ENCODE results near the gene SORBS2.
"Not testable (repeated sequence)": the region's sequence is repeated elsewhere in the genome, so short reads cannot be mapped to it uniquely, and the experiment has no call there.

The SORBS2 gene

DNA sequence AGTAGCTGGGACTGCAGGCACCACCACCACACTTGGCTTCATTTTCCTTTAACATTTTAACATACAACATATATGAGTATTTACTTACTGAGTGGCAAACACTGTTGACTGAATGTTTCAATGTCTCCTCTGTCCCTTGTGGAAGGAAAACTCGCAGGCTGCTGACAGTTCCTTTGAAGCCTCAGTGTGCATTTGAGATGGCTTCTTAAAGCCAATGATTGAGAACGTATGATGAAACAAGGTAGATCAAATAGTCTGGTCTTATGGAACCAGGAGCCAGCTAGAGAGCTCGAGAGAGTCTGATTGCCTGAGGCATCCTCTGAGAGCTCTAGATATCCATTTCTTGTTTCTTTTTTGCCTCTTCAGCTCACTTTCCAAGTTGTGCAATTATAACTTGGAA, 233.7 kb downstream of the SORBS2 start:
- DNase-seq, result no peak

DNA sequence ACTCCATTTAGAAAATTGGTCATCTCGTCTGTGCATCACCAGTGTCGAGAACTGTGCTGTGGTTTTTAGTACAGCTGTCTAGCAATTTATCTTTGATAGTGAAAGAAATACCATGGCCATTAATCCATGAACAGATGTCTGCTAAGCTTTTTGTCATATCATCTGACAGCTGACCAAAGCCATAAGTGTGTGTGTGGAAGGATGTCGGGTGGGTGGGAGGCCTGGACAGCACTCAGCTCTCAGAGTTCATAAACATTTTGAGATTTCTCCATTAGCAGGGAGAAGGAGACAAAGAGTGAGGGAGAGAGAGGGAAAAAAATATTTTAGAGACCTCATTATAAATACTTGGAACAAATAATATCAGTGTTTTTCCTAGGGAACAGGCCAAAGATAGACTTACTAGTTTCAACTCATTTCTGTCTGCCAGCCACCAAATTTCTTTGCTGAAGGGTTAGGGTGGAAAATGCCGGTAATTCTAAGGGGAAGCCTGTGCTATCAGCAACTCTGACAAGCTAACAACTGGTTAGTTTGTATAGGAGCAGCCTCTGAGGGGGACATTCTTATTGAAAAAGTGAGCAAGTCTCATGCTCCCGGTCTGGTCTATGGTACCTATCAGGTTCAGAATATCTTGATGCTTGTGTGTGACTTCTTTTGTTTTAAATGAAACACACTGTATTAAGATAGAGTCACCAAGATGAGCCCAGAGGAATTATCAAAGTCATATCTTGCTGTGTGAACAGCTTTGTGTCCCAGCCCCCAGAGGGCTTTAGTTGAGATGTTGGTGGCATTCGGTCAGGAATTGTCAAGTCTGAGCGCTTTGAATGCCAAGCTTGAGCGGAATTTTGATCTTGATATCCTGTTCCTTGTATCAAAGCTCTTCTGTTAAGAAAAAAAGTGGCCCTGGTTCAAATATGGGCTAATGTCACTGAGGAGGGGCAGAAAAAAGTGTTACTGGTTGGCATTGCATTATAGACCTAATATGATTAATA, 234.7 kb downstream of the SORBS2 start:
- DNase-seq, result no peak

DNA sequence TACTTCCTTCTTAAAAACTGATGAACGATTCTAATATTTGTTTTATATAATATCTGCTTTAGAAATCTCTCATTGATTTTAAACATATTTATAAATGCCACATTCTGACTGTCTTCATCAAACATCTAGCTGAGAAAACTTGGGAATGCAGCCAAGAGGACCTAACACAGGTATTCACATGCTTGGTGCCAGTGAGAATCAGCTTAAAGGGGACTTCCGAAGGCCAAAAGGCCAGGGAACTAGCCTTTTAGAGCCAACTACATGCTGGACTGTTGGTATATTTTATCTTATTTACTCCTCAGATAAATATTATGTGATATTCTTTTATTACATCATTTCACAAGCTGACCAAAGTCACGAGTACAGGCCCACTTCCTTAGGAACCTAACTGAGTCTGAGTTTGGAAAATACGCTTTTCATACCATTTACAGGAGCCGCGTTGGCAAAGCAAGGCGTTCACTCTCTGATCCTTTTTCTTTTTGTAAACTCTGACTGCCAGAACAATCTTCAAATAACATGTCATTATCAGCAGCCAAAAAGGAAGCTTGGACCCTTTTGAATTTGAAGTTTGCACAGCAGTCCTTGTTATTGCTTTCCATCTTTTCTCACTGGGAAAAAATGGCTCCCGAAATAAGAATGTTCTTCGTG, 235.6 kb downstream of the SORBS2 start:
- no peak for DNase-seq

DNA sequence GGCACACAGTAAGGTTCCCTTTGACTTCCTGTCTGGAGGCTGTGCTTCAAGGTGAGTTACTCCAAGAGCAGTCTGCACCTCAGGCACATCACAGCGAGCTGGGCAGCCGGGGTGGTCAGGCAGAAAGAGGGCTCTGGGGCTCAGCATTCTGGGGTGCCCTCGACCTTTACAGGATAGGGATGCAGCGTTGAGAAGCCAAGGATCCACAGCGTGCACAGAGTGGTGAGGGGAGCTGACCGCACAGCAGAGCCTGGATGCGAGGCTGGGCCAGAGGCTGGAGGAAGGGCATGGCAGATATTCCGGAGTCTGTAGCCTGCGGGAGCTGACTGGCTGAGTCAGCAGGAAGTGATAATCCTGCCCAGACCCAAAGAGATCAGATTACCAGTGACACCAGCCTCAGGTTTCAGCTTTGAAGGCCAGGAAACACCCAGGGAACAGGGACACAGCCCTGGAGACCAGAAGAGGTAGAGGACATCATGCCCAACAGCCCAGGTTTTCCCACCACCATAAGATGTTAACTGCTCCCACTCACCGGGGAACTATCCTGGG, 238.3 kb downstream of the SORBS2 start:
- DNase-seq, result no peak

DNA sequence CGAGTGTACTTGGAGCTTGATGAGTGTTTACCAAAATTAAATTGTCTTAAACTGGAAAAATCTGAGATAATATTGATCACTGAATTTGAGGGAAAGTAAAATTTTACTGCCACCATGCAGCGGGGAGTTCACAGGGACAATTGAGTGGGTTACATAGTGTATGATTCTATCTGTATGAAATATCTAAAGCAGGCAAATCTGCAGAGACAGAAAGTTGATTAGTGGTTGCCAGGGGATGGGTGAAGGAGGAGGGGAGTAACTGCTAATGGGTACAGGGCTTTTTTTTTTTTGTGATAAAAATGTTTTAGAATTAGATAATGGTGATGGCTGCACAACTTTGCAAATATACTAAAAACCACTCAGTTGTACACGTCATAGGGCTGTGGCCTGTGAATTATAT, 241.3 kb downstream of the SORBS2 start:
- no peak for DNase-seq

DNA sequence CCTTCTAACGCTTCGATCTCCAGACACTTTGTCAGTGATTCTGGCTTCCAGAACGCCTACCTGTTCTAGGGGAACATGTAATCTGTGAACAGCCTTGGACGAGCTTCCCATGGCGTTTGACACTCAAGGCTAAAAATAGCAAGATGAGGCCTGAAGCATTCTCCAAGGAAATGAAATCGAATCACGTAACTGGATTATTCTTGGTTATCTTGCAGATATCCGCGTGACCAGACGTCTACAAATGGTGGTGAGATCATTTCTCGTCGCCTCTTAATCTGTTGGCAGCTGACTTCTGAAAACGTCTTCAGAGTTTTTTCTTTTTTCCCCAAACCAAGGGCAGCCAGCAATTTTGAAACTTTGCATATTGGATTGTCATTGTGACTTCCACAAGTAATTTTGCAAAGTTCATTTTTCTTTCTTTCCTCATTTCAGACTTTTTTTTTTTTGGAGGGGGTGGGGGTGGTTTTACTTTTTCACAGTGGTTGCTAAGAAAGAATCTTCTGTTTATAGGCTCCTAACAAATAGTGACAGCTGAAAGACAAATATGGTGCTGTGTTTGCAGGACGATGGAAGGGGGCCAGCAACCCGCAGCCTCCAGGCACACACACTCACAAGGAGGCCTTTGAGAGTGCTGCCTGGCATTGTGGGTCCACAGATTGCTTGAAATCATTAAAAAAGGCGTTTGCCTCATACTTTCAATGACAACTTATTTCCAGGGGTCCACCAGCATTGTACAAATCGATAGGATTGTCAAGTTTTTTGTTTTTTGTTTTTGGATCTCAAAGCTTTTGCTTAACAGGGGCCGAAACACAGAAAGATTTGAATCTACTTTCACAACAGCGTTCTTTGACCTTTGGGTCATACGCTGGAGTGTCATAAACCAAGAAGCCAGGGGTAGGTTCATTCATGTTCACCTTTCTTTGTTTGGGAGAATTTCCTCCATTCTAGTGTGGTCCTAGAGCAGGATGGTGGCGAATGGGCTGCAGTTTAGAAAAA, 244.3 kb downstream of the SORBS2 start:
- DNase-seq, result no peak

DNA sequence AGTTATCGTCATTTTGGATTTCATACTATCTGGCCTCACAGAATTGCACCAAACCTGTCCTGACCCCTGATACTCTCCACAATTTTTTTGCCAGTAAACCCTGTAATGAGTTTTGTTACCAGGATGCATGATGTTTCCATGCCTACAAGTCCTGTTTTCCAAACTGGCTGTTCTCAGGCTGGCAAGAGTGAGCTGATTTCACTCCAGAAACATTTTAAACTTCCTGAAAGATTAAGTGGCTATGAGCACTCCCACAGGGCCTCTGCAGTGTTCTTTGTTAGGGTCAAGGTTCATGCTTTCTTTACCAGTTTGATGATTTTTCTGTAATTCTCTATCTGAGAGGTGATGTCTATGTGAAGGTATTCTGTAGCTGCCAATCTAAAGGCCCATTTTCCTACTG, 245.0 kb downstream of the SORBS2 start:
- DNase-seq, result no peak

DNA sequence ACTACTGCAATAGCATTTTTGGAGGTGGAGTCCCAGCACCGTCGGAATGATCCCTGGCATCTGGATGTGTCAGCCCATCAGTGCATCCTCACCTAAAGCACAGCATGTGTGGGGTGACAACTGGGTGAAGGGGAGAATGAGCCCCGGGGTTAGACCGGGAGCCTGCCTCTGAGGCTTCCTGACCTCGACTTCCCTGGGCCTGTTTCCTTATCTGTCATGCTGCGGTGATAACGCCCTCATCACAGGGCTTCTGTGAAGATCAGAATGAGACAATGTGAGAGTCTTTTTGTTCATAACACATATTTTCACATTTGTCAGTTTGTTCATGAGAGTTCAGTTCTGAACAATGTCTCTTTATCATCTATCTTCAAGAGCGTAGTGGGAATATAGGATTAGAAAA, 245.6 kb downstream of the SORBS2 start:
- no peak for DNase-seq

DNA sequence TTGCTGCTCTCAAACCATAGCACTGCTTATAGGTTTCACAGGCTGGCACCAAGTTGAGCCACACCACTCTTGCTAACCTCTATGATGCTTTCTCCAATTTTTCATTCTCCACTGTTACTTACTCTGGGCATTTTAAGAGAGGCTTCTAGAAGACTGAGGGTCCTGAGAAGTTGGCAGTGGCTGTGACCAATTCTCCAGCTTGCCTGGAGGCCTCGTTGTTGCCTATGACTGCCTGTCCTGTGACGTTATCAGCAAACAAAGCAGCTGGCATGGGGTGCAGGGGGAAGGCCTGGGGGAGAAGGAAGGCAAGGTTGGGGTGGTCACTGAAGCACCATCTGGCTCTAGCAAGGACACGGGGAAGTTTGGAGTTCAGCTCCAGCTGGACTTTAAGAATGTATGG, 246.3 kb downstream of the SORBS2 start:
- no peak for DNase-seq

DNA sequence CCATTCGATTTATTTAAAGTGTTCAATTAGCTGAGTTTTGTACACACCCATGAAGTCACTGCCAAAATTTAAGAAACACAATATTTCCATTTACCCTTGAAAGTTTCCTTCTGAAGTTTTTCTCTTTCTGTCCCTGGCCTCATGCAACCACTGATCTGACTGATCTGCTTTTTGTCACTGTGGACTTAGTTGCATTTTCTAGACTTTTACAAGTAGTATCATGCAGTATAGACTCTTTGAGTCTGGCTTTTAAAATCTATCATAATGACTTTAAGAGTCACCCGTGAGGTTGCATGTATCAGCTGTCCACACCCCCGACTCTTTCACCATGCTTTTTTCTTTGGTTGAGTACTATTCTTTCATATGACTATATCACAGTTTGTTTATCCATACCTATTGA, 247.6 kb downstream of the SORBS2 start:
- DNase-seq, result no peak

DNA sequence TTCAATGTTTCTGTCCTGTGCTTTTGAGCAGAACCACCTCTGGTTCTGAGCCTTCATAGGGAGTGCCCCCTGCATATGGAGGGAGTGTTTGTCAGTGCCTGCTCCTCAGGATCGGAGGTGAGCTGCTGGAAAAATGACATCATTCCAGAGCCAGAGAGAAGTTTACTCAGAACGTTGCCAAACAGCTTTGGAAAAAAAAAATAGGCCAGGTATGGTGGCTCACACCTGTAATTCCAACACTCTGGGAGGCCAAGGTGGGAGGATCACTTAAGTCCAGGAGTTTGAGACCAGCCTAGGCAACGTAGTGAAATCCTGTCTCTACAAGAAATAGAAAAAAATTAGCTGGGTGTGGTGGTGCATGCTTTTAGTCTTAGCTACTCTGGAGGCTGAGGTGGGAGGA, 249.5 kb downstream of the SORBS2 start:
- no peak for DNase-seq

DNA sequence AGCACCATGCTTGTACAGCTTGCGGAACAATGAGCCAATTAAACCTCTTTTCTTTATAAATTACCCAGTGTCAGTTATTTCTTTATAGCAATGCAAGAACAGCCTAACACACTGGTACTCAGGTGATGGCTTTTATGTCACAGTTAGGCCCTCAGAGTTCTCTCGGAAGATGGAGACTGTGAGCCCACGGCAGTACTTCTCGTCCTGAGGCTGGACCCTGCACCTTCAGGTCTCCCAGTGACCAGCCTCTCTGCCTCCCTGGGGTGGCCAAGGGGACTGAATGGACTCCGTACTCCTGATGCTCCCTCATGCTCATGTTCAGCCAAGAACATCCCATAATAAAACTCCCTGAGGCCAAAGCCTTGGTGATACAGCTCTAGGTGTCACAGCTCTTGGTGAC, 251.7 kb downstream of the SORBS2 start:
- DNase-seq, result no peak

DNA sequence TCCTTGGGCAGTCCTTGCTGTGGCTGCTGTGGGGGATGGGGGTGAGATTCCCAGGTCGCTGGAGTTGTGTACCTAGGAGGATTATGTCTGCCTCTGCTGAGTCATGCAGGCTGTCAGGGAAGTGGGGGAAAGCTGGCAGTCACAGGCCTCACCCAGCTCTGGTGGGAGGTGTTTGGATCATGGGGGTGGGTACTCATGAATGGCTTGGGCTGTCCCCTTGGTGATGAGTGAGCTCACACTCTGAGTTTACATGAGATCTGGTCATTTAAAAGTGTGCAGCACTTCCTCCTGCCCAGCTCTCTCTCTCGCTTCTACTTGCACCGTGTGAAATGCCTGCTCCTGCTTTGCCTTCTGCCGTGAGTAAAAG, 252.1 kb downstream of the SORBS2 start:
- no peak for DNase-seq

DNA sequence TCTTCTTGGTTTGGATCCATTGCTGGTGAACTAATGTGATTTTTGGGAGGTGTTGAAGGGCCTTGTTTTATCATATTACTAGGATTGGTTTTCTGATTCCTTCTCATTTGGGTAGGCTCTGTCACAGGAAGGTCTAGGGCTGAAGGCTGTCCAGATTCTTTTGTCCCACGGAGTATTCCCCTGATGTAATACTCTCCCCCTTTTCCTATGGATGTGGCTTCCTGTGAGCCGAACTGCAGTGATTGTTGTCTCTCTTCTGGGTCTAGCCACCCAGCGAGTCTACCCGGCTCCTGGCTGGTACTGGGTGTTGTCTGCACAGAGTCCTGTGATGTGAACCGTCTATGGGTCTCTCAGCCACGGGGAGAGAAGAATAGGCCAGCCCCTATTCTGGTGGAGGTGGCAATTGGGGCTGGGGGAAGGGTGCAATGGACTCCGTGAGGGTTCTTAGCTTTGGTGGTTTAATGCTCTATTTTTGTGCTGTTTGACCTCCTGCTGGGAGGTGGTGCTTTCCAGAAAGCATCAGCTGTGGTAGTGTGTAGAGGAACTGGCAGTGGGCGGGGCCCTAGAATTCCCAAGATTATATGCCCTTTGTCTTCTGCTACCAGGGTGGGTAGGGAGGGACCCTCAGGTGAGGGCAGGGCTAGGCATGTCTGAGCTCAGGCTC, 252.6 kb downstream of the SORBS2 start:
- DNase-seq, result not testable (repeated sequence)

DNA sequence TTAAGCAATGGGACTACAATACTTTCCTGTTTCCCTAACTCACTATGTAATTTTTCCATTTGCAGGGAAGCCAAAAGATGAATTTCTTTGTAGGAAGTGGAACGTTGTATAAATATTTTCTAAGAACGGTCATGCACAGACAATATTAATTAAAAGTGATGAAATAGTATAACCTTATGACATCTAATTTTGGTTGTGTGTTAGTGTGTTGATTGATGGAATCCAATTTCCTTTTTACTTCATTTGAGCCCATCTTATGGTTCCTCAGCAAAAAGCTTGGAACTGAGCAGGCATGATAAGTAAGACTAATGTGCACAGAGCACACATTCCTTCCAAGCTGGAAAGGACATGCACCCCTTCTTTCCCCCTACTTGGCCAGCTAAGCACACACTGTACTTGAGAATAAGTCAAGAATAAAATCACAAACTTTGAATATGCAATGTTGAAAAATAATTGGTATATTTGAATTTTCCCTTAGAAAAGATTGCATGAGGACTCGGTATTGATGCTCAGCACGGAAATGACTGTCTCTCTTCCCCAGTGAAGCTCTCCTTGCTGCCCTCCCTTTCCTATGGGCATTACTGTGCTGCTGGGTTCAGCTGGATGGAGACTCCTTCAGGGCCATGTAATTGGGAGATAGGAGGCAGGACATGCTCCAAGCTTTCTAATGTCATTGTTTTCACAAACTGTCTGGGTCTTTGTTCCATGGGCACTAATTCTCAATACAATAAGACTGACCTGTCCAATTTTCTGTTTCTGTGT, 257.4 kb downstream of the SORBS2 start:
- no peak for DNase-seq

DNA sequence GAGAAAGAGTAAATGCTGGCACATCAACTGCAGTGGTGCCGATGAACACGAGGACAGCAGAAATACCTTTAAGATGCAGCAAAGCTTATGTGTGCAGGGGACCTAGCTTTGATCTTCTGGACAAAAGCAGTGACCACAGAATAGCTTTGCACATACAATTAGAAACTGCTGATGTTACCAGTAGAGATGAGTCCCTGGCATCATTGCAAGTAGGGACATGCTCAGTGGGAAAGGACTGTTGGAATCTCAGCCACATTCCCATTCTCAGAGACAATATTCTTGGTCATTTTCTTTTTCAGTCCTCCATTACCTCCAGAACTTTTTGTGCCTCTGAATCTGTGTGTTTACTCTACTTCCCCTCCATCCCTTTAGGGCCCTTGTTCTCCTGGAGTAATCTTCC, 259.7 kb downstream of the SORBS2 start:
- DNase-seq, result no peak

DNA sequence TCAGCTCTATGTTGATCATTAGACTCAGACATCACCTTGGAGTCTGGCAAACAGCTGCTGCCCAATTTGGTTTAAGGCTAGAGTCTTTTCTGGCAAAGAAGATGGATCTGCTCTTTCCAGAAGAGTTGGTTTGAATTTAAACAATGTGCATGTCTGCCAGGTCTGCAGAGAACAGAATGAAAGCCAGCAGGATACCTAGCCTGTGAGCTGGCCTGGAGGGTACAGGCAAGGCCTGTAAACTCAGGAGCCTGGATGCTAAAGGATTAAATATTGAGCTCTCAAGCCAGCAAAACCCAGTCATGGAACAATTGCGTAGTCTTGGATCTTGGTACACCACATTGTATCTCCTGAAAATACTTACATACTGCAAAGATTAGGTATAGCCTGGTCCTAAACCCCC, 261.1 kb downstream of the SORBS2 start:
- no peak for DNase-seq

DNA sequence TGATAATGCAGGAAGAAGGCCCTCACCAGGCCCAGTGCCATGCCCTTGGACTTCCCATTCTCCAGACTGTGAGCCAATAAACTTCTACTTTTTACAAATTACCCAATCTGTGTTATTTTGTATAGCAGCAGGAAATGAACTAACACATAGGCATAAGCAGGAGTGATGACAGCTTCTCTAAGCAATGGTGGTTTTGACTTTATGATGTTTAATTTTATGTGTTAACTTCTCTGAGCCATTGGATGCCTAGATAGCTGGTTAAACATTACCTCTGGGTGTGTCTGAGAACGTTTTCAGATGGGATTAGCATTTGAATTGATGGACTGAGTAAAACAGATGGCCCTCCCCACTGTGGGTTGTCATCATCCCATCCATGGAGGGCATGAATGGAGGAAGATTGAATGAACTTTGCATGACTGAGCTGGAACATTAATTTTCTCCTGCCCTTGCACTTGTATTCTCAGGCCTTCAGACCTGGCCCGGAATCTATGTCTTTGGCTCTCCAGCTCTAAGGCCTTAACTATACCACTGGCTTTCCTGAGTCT, 262.8 kb downstream of the SORBS2 start:
- DNase-seq, result no peak

DNA sequence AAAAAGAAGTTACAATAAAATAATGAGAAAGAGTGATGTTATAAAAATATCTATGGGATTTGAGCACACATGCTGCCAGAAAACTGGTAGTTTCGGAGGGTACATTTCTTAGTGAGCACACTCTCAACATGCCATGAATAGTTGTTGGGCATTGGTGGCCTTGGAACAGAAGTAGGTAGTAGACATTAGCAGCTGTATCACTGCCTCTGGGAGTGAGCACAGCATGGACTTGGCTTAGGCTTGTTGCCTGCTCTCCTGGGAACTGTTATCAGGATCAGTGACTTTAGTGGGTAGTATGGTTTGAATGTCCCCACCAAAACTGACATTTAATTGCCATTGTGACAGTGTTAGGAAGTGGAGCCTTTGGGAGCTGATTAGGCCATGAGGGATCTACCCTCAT, 263.4 kb downstream of the SORBS2 start:
- no peak for DNase-seq

DNA sequence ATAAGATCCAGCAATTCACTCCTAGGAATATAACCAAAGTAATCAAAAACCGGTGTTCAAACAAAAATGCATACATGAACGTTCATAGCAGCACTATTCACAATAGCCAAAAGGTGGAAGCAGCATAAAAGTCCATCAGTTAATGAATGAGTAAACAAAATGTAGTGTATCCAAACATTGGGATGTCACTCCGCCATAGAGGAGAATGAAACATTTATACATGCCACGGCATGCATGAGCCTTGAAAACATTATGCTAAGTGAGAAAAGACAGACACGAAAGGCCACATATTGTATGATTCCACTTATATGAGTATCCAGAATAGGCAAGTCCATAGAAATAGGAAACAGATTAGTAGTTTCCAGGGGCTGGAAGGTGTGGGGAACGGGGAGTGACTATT, 265.7 kb downstream of the SORBS2 start:
- no peak for DNase-seq

DNA sequence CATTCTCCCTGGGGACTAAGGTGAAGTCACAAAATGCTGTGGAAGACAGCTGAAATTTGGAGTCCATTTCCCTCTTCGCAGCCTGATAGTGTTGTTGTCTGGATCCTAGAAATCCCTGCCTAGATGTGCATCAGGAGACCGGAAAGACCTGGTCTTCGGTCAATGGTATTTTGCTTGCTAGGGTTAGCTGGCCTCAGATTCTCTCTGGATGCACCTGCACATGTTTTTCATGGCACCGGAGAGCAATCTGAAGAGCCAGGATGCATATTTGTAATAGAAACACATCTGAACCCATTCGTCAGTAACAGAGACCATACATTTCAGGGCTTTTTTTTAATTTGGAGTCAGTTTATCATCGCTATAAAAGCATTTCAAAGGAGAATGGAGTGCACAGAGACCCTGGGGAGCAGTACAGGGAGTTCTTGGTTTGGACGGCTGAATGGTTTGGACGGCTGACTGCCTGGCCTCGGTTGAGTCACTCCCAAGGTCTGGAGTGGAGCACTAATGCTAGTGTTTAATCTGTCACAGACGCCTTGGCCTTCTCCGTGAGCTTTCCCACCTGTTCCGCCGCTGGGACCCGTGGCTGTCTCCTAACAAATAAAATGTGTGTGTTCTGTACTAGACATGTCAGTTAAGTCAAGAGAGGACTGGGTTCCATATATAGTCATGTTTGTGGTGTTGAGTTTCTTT, 269.2 kb downstream of the SORBS2 start:
- DNase-seq, result no peak
